ENCODE measurements around the gene C1orf35.
A peak's percentile ranks its signal among the peaks of the same experiment; 100 is the strongest.

C1orf35 gene

GRCh38 chr1:228062812-228063211 lies 40.3 kb downstream of the C1orf35 start:
- Histone ChIP-seq H3K9ac (ENCODE audit: low read length) (no peak overlapping the region), H3K27me3 (ENCODE audit: control insufficient read depth, insufficient read depth, low read length) (peaks cover 89% of the 10 kb centered on the region), H3K4me3 (ENCODE audit: low read length) (no peak overlapping the region), H3K36me3 (ENCODE audit: control insufficient read depth, low read depth, low read length) (no peaks in the 10 kb centered on the region), H3K9me3 (ENCODE audit: control insufficient read depth, low read depth, low read length) (no peaks in the 10 kb centered on the region), H3K27ac (ENCODE audit: low read length) (no peak overlapping the region), H3K4me1 (ENCODE audit: control insufficient read depth, low read depth, low read length) (no peaks in the 10 kb centered on the region)

DNA sequence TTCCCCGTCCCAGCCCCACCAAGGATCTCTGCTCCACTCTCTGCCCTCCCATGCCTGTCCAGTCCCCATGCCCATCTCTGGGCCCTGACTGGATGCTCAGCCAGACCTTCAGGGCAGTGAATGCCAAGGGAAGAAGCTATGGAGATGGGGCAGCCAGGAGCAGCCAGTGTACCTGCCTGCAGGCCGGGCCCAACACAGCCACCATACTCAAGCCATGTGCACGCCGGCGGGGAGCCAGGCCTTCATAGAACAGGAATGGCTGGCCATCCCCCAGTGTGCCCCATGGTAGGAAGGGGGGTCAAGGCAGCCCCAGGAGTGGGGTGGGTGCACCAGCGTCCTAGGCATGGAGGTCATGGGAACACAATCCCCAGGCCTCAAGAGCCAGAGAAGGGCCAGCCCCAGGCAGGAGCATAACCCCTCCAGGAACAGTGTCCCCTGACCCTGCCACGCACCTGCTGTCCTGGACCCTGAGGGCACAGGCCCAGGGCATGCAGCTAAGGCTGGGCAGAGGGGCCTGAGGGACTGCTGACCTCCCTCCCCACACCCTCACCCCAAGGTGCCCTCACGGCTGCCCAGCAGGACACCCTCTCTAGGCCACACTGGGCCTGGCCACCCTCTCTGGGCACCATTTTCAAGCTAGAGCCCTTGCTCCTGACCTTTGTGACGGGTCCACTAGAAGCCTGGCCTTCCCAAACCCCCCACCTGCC lies 40.9 kb downstream of the C1orf35 start:
- no peak overlapping the region for H3K9ac ChIP-seq (ENCODE audit: low read length)
- H3K27me3 ChIP-seq (ENCODE audit: control insufficient read depth, insufficient read depth, low read length), result peaks cover 89% of the 10 kb centered on the region
- H3K4me1 ChIP-seq (ENCODE audit: control insufficient read depth, low read depth, low read length), result no peaks in the 10 kb centered on the region
- H3K4me3 ChIP-seq (ENCODE audit: low read length), result no peak overlapping the region
- no peaks in the 10 kb centered on the region for H3K36me3 ChIP-seq (ENCODE audit: control insufficient read depth, low read depth, low read length)
- H3K9me3 ChIP-seq (ENCODE audit: control insufficient read depth, low read depth, low read length), result no peaks in the 10 kb centered on the region
- H3K27ac ChIP-seq (ENCODE audit: low read length), result no peak overlapping the region

GRCh38 chr1:228061411-228062084 lies 41.6 kb downstream of the C1orf35 start:
- Histone ChIP-seq H3K4me3 (ENCODE audit: low read length) (peak overlapping the region; percentile 73), H3K4me1 (ENCODE audit: control insufficient read depth, low read depth, low read length) (no peaks in the 10 kb centered on the region), H3K9me3 (ENCODE audit: control insufficient read depth, low read depth, low read length) (no peaks in the 10 kb centered on the region), H3K27ac (ENCODE audit: low read length) (no peak overlapping the region), H3K27me3 (ENCODE audit: control insufficient read depth, insufficient read depth, low read length) (peaks cover 89% of the 10 kb centered on the region), H3K36me3 (ENCODE audit: control insufficient read depth, low read depth, low read length) (no peaks in the 10 kb centered on the region), H3K9ac (ENCODE audit: low read length) (no peak overlapping the region)

DNA sequence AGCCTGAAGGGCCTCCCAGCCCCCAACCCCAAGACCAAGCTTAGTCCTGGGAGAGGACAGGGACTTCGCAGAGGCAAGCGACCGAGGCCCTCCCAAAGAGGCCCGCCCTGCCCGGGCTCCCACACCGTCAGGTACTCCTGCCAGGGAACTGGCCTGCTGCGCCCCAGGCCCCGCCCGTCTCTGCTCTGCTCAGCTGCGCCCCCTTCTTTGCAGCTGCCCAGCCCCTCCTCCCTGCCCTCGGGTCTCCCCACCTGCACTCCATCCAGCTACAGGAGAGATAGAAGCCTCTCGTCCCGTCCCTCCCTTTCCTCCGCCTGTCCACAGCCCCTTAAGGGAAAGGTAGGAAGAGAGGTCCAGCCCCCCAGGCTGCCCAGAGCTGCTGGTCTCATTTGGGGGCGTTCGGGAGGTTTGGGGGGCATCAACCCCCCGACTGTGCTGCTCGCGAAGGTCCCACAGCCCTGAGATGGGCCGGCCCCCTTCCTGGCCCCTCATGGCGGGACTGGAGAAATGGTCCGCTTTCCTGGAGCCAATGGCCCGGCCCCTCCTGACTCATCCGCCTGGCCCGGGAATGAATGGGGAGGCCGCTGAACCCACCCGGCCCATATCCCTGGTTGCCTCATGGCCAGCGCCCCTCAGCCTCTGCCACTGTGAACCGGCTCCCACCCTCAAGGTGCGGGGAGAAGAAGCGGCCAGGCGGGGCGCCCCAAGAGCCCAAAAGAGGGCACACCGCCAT lies 42.5 kb downstream of the C1orf35 start:
- peak overlapping the region; percentile 31 for H3K9ac ChIP-seq (ENCODE audit: low read length)
- peaks cover 89% of the 10 kb centered on the region for H3K27me3 ChIP-seq (ENCODE audit: control insufficient read depth, insufficient read depth, low read length)

DNA sequence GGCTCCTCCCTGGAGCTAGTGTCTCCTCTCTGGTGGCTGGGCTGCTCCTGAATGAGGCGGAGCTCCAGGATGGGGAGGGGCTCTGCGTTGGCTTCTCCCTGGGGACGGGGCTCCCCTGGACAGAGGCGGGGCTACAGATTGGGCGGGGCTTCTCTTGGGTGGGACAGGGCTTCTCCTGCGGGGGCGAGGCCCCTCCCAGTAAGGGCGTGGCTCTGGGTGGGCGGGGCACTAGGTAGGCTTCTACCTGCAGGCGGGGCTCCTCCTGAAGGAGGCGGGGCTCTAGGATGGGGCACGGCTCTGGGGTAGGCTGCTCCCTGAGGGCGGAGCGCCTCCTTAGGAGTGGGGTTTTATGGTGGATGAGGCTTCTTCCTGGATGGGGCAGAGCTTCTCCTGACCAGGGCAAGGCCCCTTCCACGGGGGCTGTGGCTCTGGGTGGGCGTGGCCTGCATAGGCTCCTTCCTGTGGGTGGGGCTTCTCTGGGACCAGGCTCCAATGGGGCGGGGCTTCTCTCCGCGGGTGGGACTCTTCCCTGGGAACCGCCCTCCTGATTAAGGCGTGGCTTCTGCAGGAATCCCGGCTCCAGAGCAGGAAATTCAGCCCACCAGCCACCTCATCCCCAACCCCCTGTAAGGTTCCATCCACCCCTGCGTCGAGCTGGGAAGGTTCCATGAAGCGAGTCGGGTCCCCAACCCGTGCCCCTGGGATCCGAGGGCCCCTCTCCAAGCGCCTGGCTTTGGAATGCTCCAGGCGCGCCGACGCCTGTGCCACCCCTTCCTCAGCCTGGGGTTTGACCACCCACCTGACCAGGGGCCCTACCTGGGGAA lies 43.3 kb downstream of the C1orf35 start:
- Histone ChIP-seq H3K4me3 (ENCODE audit: low read length) (peak overlapping the region; percentile 73), H3K9ac (ENCODE audit: low read length) (peak overlapping the region; percentile 31), H3K9me3 (ENCODE audit: control insufficient read depth, low read depth, low read length) (no peaks in the 10 kb centered on the region), H3K27ac (ENCODE audit: low read length) (no peak overlapping the region), H3K36me3 (ENCODE audit: control insufficient read depth, low read depth, low read length) (no peaks in the 10 kb centered on the region), H3K4me1 (ENCODE audit: control insufficient read depth, low read depth, low read length) (no peaks in the 10 kb centered on the region), H3K27me3 (ENCODE audit: control insufficient read depth, insufficient read depth, low read length) (peaks cover 86% of the 10 kb centered on the region)

More for the DNA sequence above, 42.5 kb downstream of the C1orf35 start:
- no peaks in the 10 kb centered on the region for H3K9me3 ChIP-seq (ENCODE audit: control insufficient read depth, low read depth, low read length)
- peak overlapping the region; percentile 73 for H3K4me3 ChIP-seq (ENCODE audit: low read length)
- no peaks in the 10 kb centered on the region for H3K4me1 ChIP-seq (ENCODE audit: control insufficient read depth, low read depth, low read length)
- no peaks in the 10 kb centered on the region for H3K36me3 ChIP-seq (ENCODE audit: control insufficient read depth, low read depth, low read length)
- H3K27ac ChIP-seq (ENCODE audit: low read length), result no peak overlapping the region

GRCh38 chr1:228058949-228059633 lies 44.0 kb downstream of the C1orf35 start:
- H3K27me3 ChIP-seq (ENCODE audit: control insufficient read depth, insufficient read depth, low read length), result peaks cover 84% of the 10 kb centered on the region

DNA sequence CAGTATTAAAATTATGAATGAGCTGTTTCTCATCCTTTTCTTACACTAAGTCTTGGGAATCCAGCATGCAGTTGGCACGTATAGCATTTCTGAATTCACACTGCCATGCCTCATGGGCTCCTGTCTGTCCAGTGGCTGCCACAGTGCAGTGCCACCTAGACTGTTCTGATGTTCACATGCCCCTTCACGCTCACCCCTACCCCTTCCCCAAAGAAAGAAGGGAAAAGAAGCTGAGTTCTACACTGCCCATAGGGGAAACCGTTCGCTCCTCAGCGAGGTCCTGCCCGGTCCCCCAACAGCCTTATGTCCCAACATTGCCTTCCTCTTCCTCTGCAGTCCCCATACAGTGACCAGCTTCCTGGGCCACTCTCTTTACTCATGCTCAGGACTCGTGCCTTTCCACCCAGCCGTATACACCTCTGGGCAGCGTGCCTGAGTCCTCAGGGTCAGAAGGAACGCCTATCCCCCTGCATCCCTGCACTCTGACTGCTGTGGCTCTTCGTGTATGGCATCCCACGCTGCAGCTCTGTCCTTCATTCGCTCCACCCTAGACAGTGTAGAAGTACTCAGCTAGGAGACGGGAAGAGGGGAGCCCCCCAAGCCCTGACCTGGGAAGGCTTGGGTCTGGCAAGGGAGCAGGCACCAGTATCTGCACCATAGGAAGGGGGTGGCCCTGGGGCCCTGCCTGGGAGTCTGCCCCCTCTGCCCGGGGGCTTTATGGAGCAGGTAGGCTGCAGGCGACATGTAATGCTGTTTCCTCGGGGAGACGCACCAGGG lies 44.8 kb downstream of the C1orf35 start:
- Histone ChIP-seq H3K36me3 (ENCODE audit: control insufficient read depth, low read depth, low read length) (no peaks in the 10 kb centered on the region), H3K9me3 (ENCODE audit: control insufficient read depth, low read depth, low read length) (no peaks in the 10 kb centered on the region), H3K27me3 (ENCODE audit: control insufficient read depth, insufficient read depth, low read length) (peaks cover 85% of the 10 kb centered on the region), H3K27ac (ENCODE audit: low read length) (no peak overlapping the region), H3K4me1 (ENCODE audit: control insufficient read depth, low read depth, low read length) (no peaks in the 10 kb centered on the region), H3K4me3 (ENCODE audit: low read length) (no peak overlapping the region), H3K9ac (ENCODE audit: low read length) (no peak overlapping the region)

More at GRCh38 chr1:228058949-228059633, 44.0 kb downstream of the C1orf35 start:
- Histone ChIP-seq H3K27ac (ENCODE audit: low read length) (no peak overlapping the region), H3K36me3 (ENCODE audit: control insufficient read depth, low read depth, low read length) (no peaks in the 10 kb centered on the region), H3K9ac (ENCODE audit: low read length) (no peak overlapping the region), H3K4me3 (ENCODE audit: low read length) (peak overlapping the region; percentile 51), H3K4me1 (ENCODE audit: control insufficient read depth, low read depth, low read length) (no peaks in the 10 kb centered on the region), H3K9me3 (ENCODE audit: control insufficient read depth, low read depth, low read length) (no peaks in the 10 kb centered on the region)
